ENCODE measurements around the gene RFK. TPM values are rescaled to one million over a fixed set of nuclear protein-coding genes. Genes with fewer than 3 reads are reported as not detected.

Gene RFK
- total and polyA plus RNA-seq, 9 of the 15 experiments (the other 6 are each of a cell fraction or from before 2014, with no cell fraction given), result 3.8 to 51.1 (median 14.8) TPM

- TF ChIP-seq, protein P1, sequence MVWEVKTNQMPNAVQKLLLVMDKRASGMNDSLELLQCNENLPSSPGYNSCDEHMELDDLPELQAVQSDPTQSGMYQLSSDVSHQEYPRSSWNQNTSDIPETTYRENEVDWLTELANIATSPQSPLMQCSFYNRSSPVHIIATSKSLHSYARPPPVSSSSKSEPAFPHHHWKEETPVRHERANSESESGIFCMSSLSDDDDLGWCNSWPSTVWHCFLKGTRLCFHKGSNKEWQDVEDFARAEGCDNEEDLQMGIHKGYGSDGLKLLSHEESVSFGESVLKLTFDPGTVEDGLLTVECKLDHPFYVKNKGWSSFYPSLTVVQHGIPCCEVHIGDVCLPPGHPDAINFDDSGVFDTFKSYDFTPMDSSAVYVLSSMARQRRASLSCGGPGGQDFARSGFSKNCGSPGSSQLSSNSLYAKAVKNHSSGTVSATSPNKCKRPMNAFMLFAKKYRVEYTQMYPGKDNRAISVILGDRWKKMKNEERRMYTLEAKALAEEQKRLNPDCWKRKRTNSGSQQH (CRISPR knock-in tag; IDR thresholded peaks at IDR 0.05), result no peak
- no peak for TF ChIP-seq XRCC3 (IDR thresholded peaks at IDR 0.05)
- no peak for TF ChIP-seq POLR2A (conservative IDR thresholded peaks at IDR 0.05)
- no peak for TF ChIP-seq NR2F6 (CRISPR knock-in tag; IDR thresholded peaks at IDR 0.05)
- no peak for TF ChIP-seq ZBTB1 (CRISPR knock-in tag; IDR thresholded peaks at IDR 0.05; ENCODE audit: borderline replicate concordance, low read depth)
- no peak for TF ChIP-seq GABPA (tag; conservative IDR thresholded peaks at IDR 0.05; ENCODE audit: low read depth)
- TF ChIP-seq, protein P2, sequence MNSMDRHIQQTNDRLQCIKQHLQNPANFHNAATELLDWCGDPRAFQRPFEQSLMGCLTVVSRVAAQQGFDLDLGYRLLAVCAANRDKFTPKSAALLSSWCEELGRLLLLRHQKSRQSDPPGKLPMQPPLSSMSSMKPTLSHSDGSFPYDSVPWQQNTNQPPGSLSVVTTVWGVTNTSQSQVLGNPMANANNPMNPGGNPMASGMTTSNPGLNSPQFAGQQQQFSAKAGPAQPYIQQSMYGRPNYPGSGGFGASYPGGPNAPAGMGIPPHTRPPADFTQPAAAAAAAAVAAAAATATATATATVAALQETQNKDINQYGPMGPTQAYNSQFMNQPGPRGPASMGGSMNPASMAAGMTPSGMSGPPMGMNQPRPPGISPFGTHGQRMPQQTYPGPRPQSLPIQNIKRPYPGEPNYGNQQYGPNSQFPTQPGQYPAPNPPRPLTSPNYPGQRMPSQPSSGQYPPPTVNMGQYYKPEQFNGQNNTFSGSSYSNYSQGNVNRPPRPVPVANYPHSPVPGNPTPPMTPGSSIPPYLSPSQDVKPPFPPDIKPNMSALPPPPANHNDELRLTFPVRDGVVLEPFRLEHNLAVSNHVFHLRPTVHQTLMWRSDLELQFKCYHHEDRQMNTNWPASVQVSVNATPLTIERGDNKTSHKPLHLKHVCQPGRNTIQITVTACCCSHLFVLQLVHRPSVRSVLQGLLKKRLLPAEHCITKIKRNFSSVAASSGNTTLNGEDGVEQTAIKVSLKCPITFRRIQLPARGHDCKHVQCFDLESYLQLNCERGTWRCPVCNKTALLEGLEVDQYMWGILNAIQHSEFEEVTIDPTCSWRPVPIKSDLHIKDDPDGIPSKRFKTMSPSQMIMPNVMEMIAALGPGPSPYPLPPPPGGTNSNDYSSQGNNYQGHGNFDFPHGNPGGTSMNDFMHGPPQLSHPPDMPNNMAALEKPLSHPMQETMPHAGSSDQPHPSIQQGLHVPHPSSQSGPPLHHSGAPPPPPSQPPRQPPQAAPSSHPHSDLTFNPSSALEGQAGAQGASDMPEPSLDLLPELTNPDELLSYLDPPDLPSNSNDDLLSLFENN (IDR thresholded peaks at IDR 0.05; ENCODE audit: low read depth in 2 of 2, low read length in 2 of 2), result peak in 1 of 2 experiments; percentile 87; a peak in 2 of 4 replicates
- no peak for TF ChIP-seq NONO (IDR thresholded peaks at IDR 0.05; ENCODE audit: low read depth in 2 of 2, low read length in 1 of 2)
- TF ChIP-seq TBL1XR1 (IDR thresholded peaks at IDR 0.05; ENCODE audit: low read length in 2 of 2), result peak in 1 of 2 experiments; percentile 78; a peak in 2 of 4 replicates
- no peak for TF ChIP-seq NELFE (IDR thresholded peaks at IDR 0.05; ENCODE audit: insufficient read depth, insufficient read length)
- no peak for TF ChIP-seq GTF2E2 (tag; IDR thresholded peaks at IDR 0.05)
- TF ChIP-seq, protein P3, sequence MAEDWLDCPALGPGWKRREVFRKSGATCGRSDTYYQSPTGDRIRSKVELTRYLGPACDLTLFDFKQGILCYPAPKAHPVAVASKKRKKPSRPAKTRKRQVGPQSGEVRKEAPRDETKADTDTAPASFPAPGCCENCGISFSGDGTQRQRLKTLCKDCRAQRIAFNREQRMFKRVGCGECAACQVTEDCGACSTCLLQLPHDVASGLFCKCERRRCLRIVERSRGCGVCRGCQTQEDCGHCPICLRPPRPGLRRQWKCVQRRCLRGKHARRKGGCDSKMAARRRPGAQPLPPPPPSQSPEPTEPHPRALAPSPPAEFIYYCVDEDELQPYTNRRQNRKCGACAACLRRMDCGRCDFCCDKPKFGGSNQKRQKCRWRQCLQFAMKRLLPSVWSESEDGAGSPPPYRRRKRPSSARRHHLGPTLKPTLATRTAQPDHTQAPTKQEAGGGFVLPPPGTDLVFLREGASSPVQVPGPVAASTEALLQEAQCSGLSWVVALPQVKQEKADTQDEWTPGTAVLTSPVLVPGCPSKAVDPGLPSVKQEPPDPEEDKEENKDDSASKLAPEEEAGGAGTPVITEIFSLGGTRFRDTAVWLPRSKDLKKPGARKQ (CRISPR knock-in tag; IDR thresholded peaks at IDR 0.05), result no peak
- no peak for TF ChIP-seq PCBP2 (IDR thresholded peaks at IDR 0.05; ENCODE audit: low read depth, low read length, poor library complexity, severe bottlenecking)
- TF ChIP-seq SAFB (IDR thresholded peaks at IDR 0.05; ENCODE audit: borderline replicate concordance, low read depth, low read length), result no peak
- no peak for TF ChIP-seq ZFX (CRISPR knock-in tag; IDR thresholded peaks at IDR 0.05)
- no peak for TF ChIP-seq ZNF445 (CRISPR knock-in tag; IDR thresholded peaks at IDR 0.05; ENCODE audit: low read depth)
- TF ChIP-seq, protein P4, sequence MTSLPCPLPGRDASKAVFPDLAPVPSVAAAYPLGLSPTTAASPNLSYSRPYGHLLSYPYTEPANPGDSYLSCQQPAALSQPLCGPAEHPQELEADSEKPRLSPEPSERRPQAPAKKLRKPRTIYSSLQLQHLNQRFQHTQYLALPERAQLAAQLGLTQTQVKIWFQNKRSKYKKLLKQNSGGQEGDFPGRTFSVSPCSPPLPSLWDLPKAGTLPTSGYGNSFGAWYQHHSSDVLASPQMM (CRISPR knock-in tag; IDR thresholded peaks at IDR 0.05), result no peak
Observed at GRCh38 chr9:76359365-76359764, 34.9 kb downstream of the RFK start (continued).
